GM23338 (cell line): ENCODE measurements around the gene RAB36.

Source experiments
- CREB1 ChIP-seq: fragments of 250-450 bp; sonication (Bioruptor Pico); IDR thresholded peaks from 2 replicates; pipeline ENCODE4 v1.5.0; 2020; ENCODE audit warnings: low read depth, mild to moderate bottlenecking, moderate library complexity
- CTCF ChIP-seq, 2 experiments: fragments of 200-600 bp in 1 of 2; sonication (generic) in 1 of 2; conservative IDR thresholded peaks; 2 replicates each; pipeline versions ENCODE4 v1.5.1 to v1.6.1; 2016 to 2017; ENCODE audit warnings: antibody characterized with exemption in 2 of 2, low read depth in 2 of 2, mild to moderate bottlenecking in 2 of 2, moderate library complexity in 1 of 2
- ETS1 ChIP-seq: IDR thresholded peaks from 2 replicates; pipeline ENCODE4 v1.6.1; 2016; ENCODE audit warnings: antibody characterized with exemption
- EZH2 ChIP-seq: fragments of 200-600 bp; sonication (generic); IDR thresholded peaks from one replicate; pipeline ENCODE4 v1.8.0; 2017; ENCODE audit warnings: antibody characterized with exemption, mild to moderate bottlenecking, low read depth; ENCODE audit not compliant: unreplicated experiment
- EZH2phosphoT487 ChIP-seq: fragments of 200-600 bp; sonication (generic); IDR thresholded peaks from one replicate; pipeline ENCODE4 v1.8.1; 2018; ENCODE audit warnings: antibody characterized with exemption; ENCODE audit not compliant: unreplicated experiment
- JUNB ChIP-seq: IDR thresholded peaks from one replicate; pipeline ENCODE4 v1.6.1; 2016; ENCODE audit warnings: antibody characterized with exemption; ENCODE audit not compliant: unreplicated experiment
- NANOG ChIP-seq: IDR thresholded peaks from 2 replicates; pipeline ENCODE4 v1.6.1; 2016; ENCODE audit warnings: antibody characterized with exemption, borderline replicate concordance
- POLR2AphosphoS5 ChIP-seq: IDR thresholded peaks from 2 replicates; pipeline ENCODE4 v1.6.1; 2016; ENCODE audit warnings: antibody characterized with exemption, low read depth
- REST ChIP-seq: IDR thresholded peaks from one replicate; pipeline ENCODE4 v1.6.1; 2018; ENCODE audit warnings: antibody characterized with exemption; ENCODE audit not compliant: unreplicated experiment
- STAT1 ChIP-seq: IDR thresholded peaks from one replicate; pipeline ENCODE4 v1.6.1; 2016; ENCODE audit warnings: antibody characterized with exemption; ENCODE audit not compliant: unreplicated experiment
- ZNF114 ChIP-seq: fragments of 250-450 bp; sonication (Bioruptor Pico); IDR thresholded peaks from 2 replicates; pipeline ENCODE4 v1.5.0; 2020; ENCODE audit warnings: mild to moderate bottlenecking, moderate library complexity
- ZNF331 ChIP-seq: fragments of 250-450 bp; sonication (Bioruptor Pico); IDR thresholded peaks from 2 replicates; pipeline ENCODE4 v1.5.0; 2020; ENCODE audit warnings: low read depth, mild to moderate bottlenecking, moderate library complexity
- ZNF462 ChIP-seq: fragments of 250-450 bp; sonication (Bioruptor Pico); IDR thresholded peaks from 2 replicates; pipeline ENCODE4 v1.5.0; 2020; ENCODE audit warnings: mild to moderate bottlenecking, moderate library complexity

- no peak for TF ChIP-seq CTCF (conservative IDR thresholded peaks at IDR 0.05; ENCODE audit: low read depth in 2 of 2)
- no peak for TF ChIP-seq CREB1 (CRISPR knock-in tag)
- TF ChIP-seq EZH2, result no peak
- no peak for TF ChIP-seq POLR2AphosphoS5
- TF ChIP-seq ETS1, result no peak
- TF ChIP-seq REST, result no peak
- TF ChIP-seq EZH2phosphoT487, result no peak
- TF ChIP-seq ZNF462 (CRISPR knock-in tag), result no peak
- no peak for TF ChIP-seq JUNB
- no peak for TF ChIP-seq STAT1
- no peak for TF ChIP-seq ZNF114
- TF ChIP-seq NANOG, result no peak
- TF ChIP-seq ZNF331 (CRISPR knock-in tag), result no peak
These were observed 28.0 kb upstream of the RAB36 start for GRCh38 chr22:23117275-23117674.
